Nephron progenitor cell (in vitro differentiated cells): ENCODE data around the gene MSI1.

ENCODE experiments used
- DNase-seq: peaks from one replicate; pipeline ENCODE4 v3.0.0; 2021
- H3K27ac Mint-ChIP-seq: 2 replicates; pipeline ENCODE4 v1.8.0; 2021; ENCODE audit warnings: mild to moderate bottlenecking, moderate library complexity, mixed read lengths
- H3K27me3 Mint-ChIP-seq: 2 replicates; pipeline ENCODE4 v1.8.0; 2021; ENCODE audit warnings: mild to moderate bottlenecking, low read depth, mixed read lengths; ENCODE audit not compliant: poor library complexity
- H3K36me3 Mint-ChIP-seq: 2 replicates; pipeline ENCODE4 v1.8.0; 2021; ENCODE audit warnings: low read depth, mixed read lengths
- H3K4me1 Mint-ChIP-seq: 2 replicates; pipeline ENCODE4 v1.8.0; 2021; ENCODE audit warnings: mixed read lengths
- H3K4me3 Mint-ChIP-seq: 2 replicates; pipeline ENCODE4 v1.8.0; 2021; ENCODE audit warnings: mild to moderate bottlenecking, moderate library complexity, mixed read lengths
- H3K9me3 Mint-ChIP-seq: 2 replicates; pipeline ENCODE4 v1.8.0; 2021; ENCODE audit warnings: mild to moderate bottlenecking, moderate library complexity, mixed read lengths
- CTCF ChIP-seq: fragments of 200-600 bp; sonication (generic); IDR thresholded peaks from 2 replicates; pipeline ENCODE4 v1.5.0; 2021; ENCODE audit warnings: antibody characterized with exemption

The MSI1 gene

DNA sequence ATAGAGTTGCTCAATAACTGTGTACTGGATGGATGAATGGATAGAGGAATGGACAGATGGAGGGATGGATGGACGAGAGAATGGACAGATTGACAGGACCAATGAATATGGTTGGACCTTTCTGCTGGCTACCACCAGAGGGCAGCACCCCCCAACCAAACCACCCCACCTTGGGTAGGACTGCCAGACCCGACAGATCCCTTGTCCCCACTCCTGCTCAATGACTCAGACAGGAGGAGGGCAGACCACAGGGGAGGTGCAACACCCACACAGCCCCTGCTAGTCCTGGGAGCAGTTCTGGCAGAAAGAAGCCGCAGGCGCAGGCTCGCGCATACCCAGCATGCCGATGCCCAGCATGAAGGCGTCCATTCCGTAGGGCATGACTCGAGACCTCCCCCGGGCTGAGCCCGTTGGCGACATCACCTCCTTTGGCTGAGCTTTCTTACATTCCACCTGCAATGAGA lies 12.4 kb downstream of the MSI1 start:
- peaks cover 70% of the 10 kb centered on the region for H3K36me3 Mint-ChIP-seq
- no peaks in the 10 kb centered on the region for H3K27me3 Mint-ChIP-seq
- peaks cover 52% of the 10 kb centered on the region for H3K4me1 Mint-ChIP-seq
- peak; percentile 78 for TF ChIP-seq CTCF
- peak; percentile 83 for DNase-seq
- no peaks in the 10 kb centered on the region for H3K9me3 Mint-ChIP-seq
- H3K27ac Mint-ChIP-seq = peak overlapping the region; percentile 13
- no peak overlapping the region for H3K4me3 Mint-ChIP-seq

- Mint-ChIP-seq H3K4me3 (no peak overlapping the region), H3K36me3 (peaks cover 79% of the 10 kb centered on the region)
Measured at GRCh38 chr12:120353556-120354317, 15.2 kb downstream of the MSI1 start.

GRCh38 chr12:120353136-120353535 lies 15.8 kb downstream of the MSI1 start:
- peaks cover 19% of the 10 kb centered on the region for H3K4me1 Mint-ChIP-seq
- H3K36me3 Mint-ChIP-seq = peaks cover 77% of the 10 kb centered on the region
- H3K27ac Mint-ChIP-seq = peak overlapping the region; percentile 54
- no peaks in the 10 kb centered on the region for H3K27me3 Mint-ChIP-seq
- no peaks in the 10 kb centered on the region for H3K9me3 Mint-ChIP-seq
- TF ChIP-seq CTCF = no peak
- H3K4me3 Mint-ChIP-seq = no peak overlapping the region
- no peak for DNase-seq

More at GRCh38 chr12:120353556-120354317, 15.2 kb downstream of the MSI1 start:
- TF ChIP-seq CTCF = no peak
- H3K4me1 Mint-ChIP-seq = peaks cover 25% of the 10 kb centered on the region
- peak overlapping the region; percentile 54 for H3K27ac Mint-ChIP-seq
- H3K27me3 Mint-ChIP-seq = no peaks in the 10 kb centered on the region
- H3K9me3 Mint-ChIP-seq = no peaks in the 10 kb centered on the region
- DNase-seq = no peak

DNA sequence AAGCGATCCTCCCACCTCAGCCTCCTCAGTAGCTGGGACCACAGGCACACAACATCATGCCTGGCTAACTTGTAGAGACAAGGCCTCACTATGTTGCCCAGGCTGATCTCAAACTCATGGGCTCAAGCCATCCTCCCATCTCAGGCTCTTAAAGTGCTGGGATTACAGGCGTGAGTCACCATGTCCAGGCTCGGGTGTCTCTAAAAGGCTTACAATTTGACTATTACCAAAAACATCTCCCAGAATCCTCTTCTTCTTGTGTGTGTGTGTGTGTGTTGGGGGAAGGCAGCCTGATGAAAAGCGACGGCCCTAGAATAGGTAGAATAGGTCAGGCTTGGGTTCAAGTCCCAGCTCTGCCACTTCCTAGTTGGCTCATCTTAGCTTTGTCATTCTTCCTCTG lies 16.8 kb downstream of the MSI1 start:
- no peak for TF ChIP-seq CTCF
- peak overlapping the region; percentile 46 for H3K27ac Mint-ChIP-seq
- H3K4me3 Mint-ChIP-seq = no peak overlapping the region
- no peaks in the 10 kb centered on the region for H3K27me3 Mint-ChIP-seq
- no peaks in the 10 kb centered on the region for H3K9me3 Mint-ChIP-seq
- no peak for DNase-seq
- H3K36me3 Mint-ChIP-seq = peaks cover 73% of the 10 kb centered on the region
- H3K4me1 Mint-ChIP-seq = peaks cover 10% of the 10 kb centered on the region

- H3K27me3 Mint-ChIP-seq = no peaks in the 10 kb centered on the region
- TF ChIP-seq CTCF = no peak
- DNase-seq = no peak
- H3K9me3 Mint-ChIP-seq = no peaks in the 10 kb centered on the region
- no peaks in the 10 kb centered on the region for H3K4me1 Mint-ChIP-seq
- no peak overlapping the region for H3K27ac Mint-ChIP-seq
- no peak overlapping the region for H3K4me3 Mint-ChIP-seq
- peaks cover 72% of the 10 kb centered on the region for H3K36me3 Mint-ChIP-seq
Measured at GRCh38 chr12:120350576-120351350, 18.2 kb downstream of the MSI1 start.
